Colonic mucosa (tissue), 4 donors: ENCODE measurements around the gene CLBA1. TPM values are rescaled to one million over a fixed set of nuclear protein-coding genes. Genes with fewer than 3 reads are reported as not detected.
"Not testable (repeated sequence)": the region's sequence is repeated elsewhere in the genome, so short reads cannot be mapped to it uniquely, and the experiment has no call there.

Experiments used
- DNase-seq: peaks from one replicate; pipeline ENCODE4 v3.0.0-alpha.2; 2020
- H3K27ac ChIP-seq: fragments of 200-600 bp; one replicate; pipeline ENCODE4 v1.8.0; 2021
- H3K27me3 ChIP-seq: fragments of 200-600 bp; one replicate; pipeline ENCODE4 v1.8.0; 2021
- H3K36me3 ChIP-seq: fragments of 200-600 bp; one replicate; pipeline ENCODE4 v1.8.0; 2021
- H3K4me1 ChIP-seq: fragments of 200-600 bp; one replicate; pipeline ENCODE4 v1.8.0; 2021; ENCODE audit warnings: mild to moderate bottlenecking
- H3K4me3 ChIP-seq: fragments of 200-600 bp; one replicate; pipeline ENCODE4 v1.8.0; 2021
- H3K9ac ChIP-seq, 2 donors: one replicate each; pipeline ENCODE4 v1.7.0; 2013; ENCODE audit warnings: control low read depth in 2 of 2, low read depth in 2 of 2, low read length in 2 of 2
- H3K9me3 ChIP-seq: fragments of 200-600 bp; one replicate; pipeline ENCODE4 v1.8.0; 2021
- CTCF ChIP-seq: fragments of 200-600 bp; IDR thresholded peaks from one replicate; pipeline ENCODE4 v1.8.0; 2022; ENCODE audit warnings: antibody characterized with exemption, mild to moderate bottlenecking
- intact Hi-C: fragments of 100-400 bp; cut with DNase I; formaldehyde crosslinking; loops from one replicate; pipeline ENCODE4 v1.14.1; 2022
- total RNA-seq, 2 donors: library from RNA; stranded (reverse); fragmentation: NEBNext Ultra II Directional in 1 of 2; extraction: Animal tissue kit (Norgen Biotek cat#: 25700) in 1 of 2; gene quantifications; one replicate each; pipeline ENCODE4 v1.2.1, GENCODE V29; 2021
- donor health status: healthy.
- donor health status: DM: no; HTN: no; CAD: no.
- donor health status: DM: no; HTN: no; CAD: no.

Gene CLBA1
- total RNA-seq, 2 donors from 2014 or later, result 3.8 TPM

GRCh38 chr14:105028251-105028927 is 42.8 kb downstream of the CLBA1 start:
- no peak for DNase-seq
- H3K27me3 ChIP-seq, result no peaks in the 10 kb centered on the region
- H3K36me3 ChIP-seq, result no peaks in the 10 kb centered on the region
- TF ChIP-seq CTCF, result no peak
- H3K4me3 ChIP-seq, result no peak overlapping the region
- no peak overlapping the region for H3K27ac ChIP-seq
- H3K9me3 ChIP-seq, result no peaks in the 10 kb centered on the region
- no peaks in the 10 kb centered on the region for H3K4me1 ChIP-seq
- intact Hi-C loops, result no loop called here
- no peak overlapping the region for H3K9ac ChIP-seq

- Histone ChIP-seq H3K4me1 (no peaks in the 10 kb centered on the region), H3K27ac (no peak overlapping the region)
Observed at GRCh38 chr14:105029402-105029801, 43.8 kb downstream of the CLBA1 start.

GRCh38 chr14:105030194-105030593 is 44.6 kb downstream of the CLBA1 start:
- H3K27me3 ChIP-seq, result no peaks in the 10 kb centered on the region
- no peak overlapping the region for H3K27ac ChIP-seq
- H3K9me3 ChIP-seq, result no peaks in the 10 kb centered on the region
- intact Hi-C loops, result no loop called here
- TF ChIP-seq CTCF, result no peak
- no peak overlapping the region for H3K9ac ChIP-seq
- H3K4me3 ChIP-seq, result no peak overlapping the region
- H3K4me1 ChIP-seq, result no peaks in the 10 kb centered on the region
- DNase-seq, result no peak
- H3K36me3 ChIP-seq, result no peaks in the 10 kb centered on the region

More at GRCh38 chr14:105029402-105029801, 43.8 kb downstream of the CLBA1 start:
- Histone ChIP-seq H3K36me3 (no peaks in the 10 kb centered on the region), H3K4me3 (no peak overlapping the region), H3K27me3 (no peaks in the 10 kb centered on the region), H3K9me3 (no peaks in the 10 kb centered on the region), H3K9ac (no peak overlapping the region)
- no peak for DNase-seq
- intact Hi-C loops, result no loop called here
- TF ChIP-seq CTCF, result no peak

- H3K27me3 ChIP-seq, result no peaks in the 10 kb centered on the region
- H3K4me3 ChIP-seq, result no peak overlapping the region
- intact Hi-C loops, result no loop called here
- no peaks in the 10 kb centered on the region for H3K9me3 ChIP-seq
- H3K9ac ChIP-seq, result no peak overlapping the region
- DNase-seq, result no peak
- TF ChIP-seq CTCF, result no peak
- H3K27ac ChIP-seq, result no peak overlapping the region
- H3K36me3 ChIP-seq, result no peaks in the 10 kb centered on the region
- H3K4me1 ChIP-seq, result no peaks in the 10 kb centered on the region
Observed at GRCh38 chr14:105030836-105031396, 45.3 kb downstream of the CLBA1 start.

GRCh38 chr14:105032451-105032901 is 46.9 kb downstream of the CLBA1 start:
- DNase-seq, H3K9me3 ChIP-seq, intact Hi-C loops, H3K4me1 ChIP-seq, H3K27me3 ChIP-seq, H3K27ac ChIP-seq, H3K36me3 ChIP-seq, H3K4me3 ChIP-seq: not testable (repeated sequence)
- H3K9ac ChIP-seq, result peak overlapping the region in 1 of 2 donors; percentile 74

- DNase-seq, H3K36me3 ChIP-seq, H3K4me1 ChIP-seq, H3K27me3 ChIP-seq, H3K9me3 ChIP-seq, intact Hi-C loops: not testable (repeated sequence)
- peak overlapping the region; percentile 37 for H3K4me3 ChIP-seq
- peak overlapping the region; percentile 63 to 74 for H3K9ac ChIP-seq
- H3K27ac ChIP-seq, result peak overlapping the region; percentile 50
Observed at GRCh38 chr14:105033412-105033900, 47.9 kb downstream of the CLBA1 start.
